ENCODE data around the gene MCRIP2. TPM values are rescaled to one million over a fixed set of nuclear protein-coding genes. Genes with fewer than 3 reads are reported as not detected.

Gene MCRIP2
- total RNA-seq, 2 donors from 2014 or later, result 22.8 to 34.2 TPM

DNA sequence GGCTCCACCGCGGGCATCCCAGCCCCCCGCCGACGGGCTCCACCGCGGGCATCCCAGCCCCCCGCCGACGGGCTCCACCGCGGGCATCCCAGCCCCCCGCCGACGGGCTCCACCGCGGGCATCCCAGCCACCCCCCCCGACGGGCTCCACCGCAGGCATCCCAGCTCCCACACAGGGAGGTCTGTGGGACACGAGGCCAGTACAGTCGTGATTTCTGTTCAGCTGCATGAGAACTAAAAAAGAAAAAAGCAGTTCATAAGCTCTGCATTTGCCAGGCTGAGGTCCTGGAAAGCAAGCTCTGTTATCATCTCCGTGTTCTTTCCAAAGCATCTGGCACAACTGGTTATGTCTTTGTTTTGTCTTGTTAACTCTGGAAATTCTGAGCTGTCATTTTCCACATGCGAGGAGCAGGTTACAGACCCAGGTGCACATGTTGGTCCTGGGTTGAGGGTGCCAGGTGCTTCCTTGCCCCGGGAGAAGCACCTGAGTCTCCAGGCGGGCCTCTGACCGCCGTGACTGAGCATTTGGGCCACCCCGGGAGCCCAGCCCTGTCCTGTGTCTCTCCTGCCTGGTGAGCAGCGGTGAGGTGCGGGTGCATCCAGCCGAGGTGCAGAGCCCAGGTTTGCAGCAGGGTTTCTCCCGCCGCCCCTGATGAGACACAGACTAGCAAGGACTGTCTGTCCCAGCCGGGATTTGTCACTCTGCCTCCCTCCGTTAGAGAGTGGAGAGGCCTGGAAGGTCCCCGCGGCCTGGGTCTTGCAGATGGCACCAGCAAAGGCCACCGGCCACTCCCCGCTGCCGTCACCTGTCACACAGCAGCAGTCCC lies 20.7 kb upstream of the MCRIP2 start:
- no peak overlapping the region for H3K4me3 ChIP-seq (ENCODE audit: low read length)
- 95 to 98% methylated on average over 20 to 35 of the region's 41 CpGs for WGBS, 2 experiments (ENCODE audit: insufficient coverage in 1 of 2, insufficient read length in 1 of 2)
- no peaks in the 10 kb centered on the region for H3K9me3 Mint-ChIP-seq

DNA sequence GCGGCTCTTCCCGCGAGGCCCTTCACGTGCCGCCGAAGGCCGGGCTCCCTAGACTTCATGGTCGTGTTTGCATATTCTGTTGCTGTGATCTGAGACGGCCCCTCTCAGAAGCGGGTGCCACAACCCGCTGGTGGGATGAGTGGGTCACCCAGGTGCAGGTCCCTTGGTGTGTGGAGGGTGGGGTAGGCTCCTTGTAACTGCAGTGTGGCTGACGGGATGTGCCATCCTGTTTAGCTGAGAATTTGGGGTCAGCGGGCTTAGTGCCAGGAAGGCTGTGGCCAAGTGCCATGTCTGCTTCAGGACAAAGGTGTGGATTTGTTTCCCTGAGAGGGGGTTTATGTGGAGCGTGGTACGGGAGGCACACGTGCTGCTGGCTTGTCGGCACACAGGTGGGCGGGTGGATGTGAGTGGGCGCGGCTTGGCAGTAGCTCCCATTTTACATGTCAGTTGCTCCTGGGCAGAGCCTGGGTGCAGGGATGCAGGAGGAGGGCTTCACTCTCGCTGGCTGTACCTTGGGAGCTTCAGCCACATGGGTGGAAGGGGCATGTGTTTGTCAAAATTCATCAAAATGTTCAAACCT lies 20.0 kb upstream of the MCRIP2 start:
- H3K27ac ChIP-seq (ENCODE audit: low read depth, low read length), result peak overlapping the region; percentile 38
- no peak overlapping the region for H3K9ac ChIP-seq (ENCODE audit: extremely low read depth, low read length, poor library complexity, severe bottlenecking)
- H3K4me1 Mint-ChIP-seq, result peaks cover 10% of the 10 kb centered on the region
- H3K4me3 Mint-ChIP-seq, result no peak overlapping the region
- no peaks in the 10 kb centered on the region for H3K4me1 ChIP-seq (ENCODE audit: control insufficient read depth, insufficient read depth, low read length)
- peak overlapping the region; percentile 48 for H3K27ac Mint-ChIP-seq
- no peaks in the 10 kb centered on the region for H3K9me3 Mint-ChIP-seq
- peaks cover 4% of the 10 kb centered on the region for H3K36me3 Mint-ChIP-seq (ENCODE audit: low read depth)
- no peaks in the 10 kb centered on the region for H3K27me3 Mint-ChIP-seq (ENCODE audit: insufficient read depth)
- H3K27me3 ChIP-seq (ENCODE audit: control insufficient read depth, insufficient read depth, low read length, poor library complexity, severe bottlenecking), result no peaks in the 10 kb centered on the region
- DNase-seq, result no peak
- 90 to 93% methylated on average over 14 to 21 of the region's 21 CpGs for WGBS, 2 experiments (ENCODE audit: insufficient coverage in 1 of 2, insufficient read length in 1 of 2)
- no peak overlapping the region for H3K4me3 ChIP-seq (ENCODE audit: low read length)
- H3K36me3 ChIP-seq (ENCODE audit: control insufficient read depth, insufficient read depth, low read length), result no peaks in the 10 kb centered on the region
- no peaks in the 10 kb centered on the region for H3K9me3 ChIP-seq (ENCODE audit: control insufficient read depth, low read length)
- TF ChIP-seq, protein P1, sequence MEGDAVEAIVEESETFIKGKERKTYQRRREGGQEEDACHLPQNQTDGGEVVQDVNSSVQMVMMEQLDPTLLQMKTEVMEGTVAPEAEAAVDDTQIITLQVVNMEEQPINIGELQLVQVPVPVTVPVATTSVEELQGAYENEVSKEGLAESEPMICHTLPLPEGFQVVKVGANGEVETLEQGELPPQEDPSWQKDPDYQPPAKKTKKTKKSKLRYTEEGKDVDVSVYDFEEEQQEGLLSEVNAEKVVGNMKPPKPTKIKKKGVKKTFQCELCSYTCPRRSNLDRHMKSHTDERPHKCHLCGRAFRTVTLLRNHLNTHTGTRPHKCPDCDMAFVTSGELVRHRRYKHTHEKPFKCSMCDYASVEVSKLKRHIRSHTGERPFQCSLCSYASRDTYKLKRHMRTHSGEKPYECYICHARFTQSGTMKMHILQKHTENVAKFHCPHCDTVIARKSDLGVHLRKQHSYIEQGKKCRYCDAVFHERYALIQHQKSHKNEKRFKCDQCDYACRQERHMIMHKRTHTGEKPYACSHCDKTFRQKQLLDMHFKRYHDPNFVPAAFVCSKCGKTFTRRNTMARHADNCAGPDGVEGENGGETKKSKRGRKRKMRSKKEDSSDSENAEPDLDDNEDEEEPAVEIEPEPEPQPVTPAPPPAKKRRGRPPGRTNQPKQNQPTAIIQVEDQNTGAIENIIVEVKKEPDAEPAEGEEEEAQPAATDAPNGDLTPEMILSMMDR (conservative IDR thresholded peaks at IDR 0.05), result no peak

More for the DNA sequence above, 20.7 kb upstream of the MCRIP2 start:
- Histone ChIP-seq H3K4me1 (ENCODE audit: control insufficient read depth, insufficient read depth, low read length) (no peaks in the 10 kb centered on the region), H3K27ac (ENCODE audit: low read depth, low read length) (peak overlapping the region; percentile 38), H3K9ac (ENCODE audit: extremely low read depth, low read length, poor library complexity, severe bottlenecking) (no peak overlapping the region), H3K9me3 (ENCODE audit: control insufficient read depth, low read length) (no peaks in the 10 kb centered on the region), H3K36me3 (ENCODE audit: control insufficient read depth, insufficient read depth, low read length) (no peaks in the 10 kb centered on the region), H3K27me3 (ENCODE audit: control insufficient read depth, insufficient read depth, low read length, poor library complexity, severe bottlenecking) (no peaks in the 10 kb centered on the region)
- TF ChIP-seq, protein P1 (conservative IDR thresholded peaks at IDR 0.05), result no peak
- H3K4me3 Mint-ChIP-seq, result no peak overlapping the region
- no peaks in the 10 kb centered on the region for H3K27me3 Mint-ChIP-seq (ENCODE audit: insufficient read depth)
- H3K27ac Mint-ChIP-seq, result no peak overlapping the region
- DNase-seq, result no peak
- peaks cover 10% of the 10 kb centered on the region for H3K4me1 Mint-ChIP-seq
- no peaks in the 10 kb centered on the region for H3K36me3 Mint-ChIP-seq (ENCODE audit: low read depth)

DNA sequence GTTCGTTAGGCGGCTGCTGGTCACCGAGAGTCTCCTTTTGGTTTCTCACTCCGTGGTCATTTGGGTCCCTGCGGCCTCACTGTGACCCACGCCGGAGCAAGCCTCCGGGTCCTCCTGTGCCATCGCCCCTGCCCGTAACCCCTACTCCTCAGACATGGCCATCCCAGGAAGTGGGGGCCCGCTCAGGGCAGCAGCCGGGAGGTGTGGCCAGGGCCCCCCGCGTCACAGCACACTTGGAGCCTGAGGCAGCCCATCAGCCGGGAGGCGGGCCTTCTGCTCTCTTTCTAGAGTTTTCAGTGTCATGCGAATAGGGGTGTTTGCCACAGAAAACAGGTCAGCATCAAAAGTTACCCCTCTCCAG lies 18.7 kb upstream of the MCRIP2 start:
- H3K4me1 Mint-ChIP-seq, result peaks cover 10% of the 10 kb centered on the region
- H3K36me3 Mint-ChIP-seq (ENCODE audit: low read depth), result peaks cover 10% of the 10 kb centered on the region
- Histone ChIP-seq H3K4me3 (ENCODE audit: low read length) (no peak overlapping the region), H3K27me3 (ENCODE audit: control insufficient read depth, insufficient read depth, low read length, poor library complexity, severe bottlenecking) (no peaks in the 10 kb centered on the region), H3K9me3 (ENCODE audit: control insufficient read depth, low read length) (no peaks in the 10 kb centered on the region), H3K4me1 (ENCODE audit: control insufficient read depth, insufficient read depth, low read length) (no peaks in the 10 kb centered on the region), H3K27ac (ENCODE audit: low read depth, low read length) (no peak overlapping the region), H3K9ac (ENCODE audit: extremely low read depth, low read length, poor library complexity, severe bottlenecking) (no peak overlapping the region), H3K36me3 (ENCODE audit: control insufficient read depth, insufficient read depth, low read length) (no peaks in the 10 kb centered on the region)
- no peaks in the 10 kb centered on the region for H3K27me3 Mint-ChIP-seq (ENCODE audit: insufficient read depth)
- 91 to 97% methylated on average over 16 to 17 of the region's 17 CpGs for WGBS, 2 experiments (ENCODE audit: insufficient coverage in 1 of 2, insufficient read length in 1 of 2)
- no peak overlapping the region for H3K4me3 Mint-ChIP-seq
- no peaks in the 10 kb centered on the region for H3K9me3 Mint-ChIP-seq
- no peak overlapping the region for H3K27ac Mint-ChIP-seq
- TF ChIP-seq, protein P1 (conservative IDR thresholded peaks at IDR 0.05), result no peak
- DNase-seq, result no peak

Measured in endodermal cell (in vitro differentiated cells).